Astrocyte of the spinal cord (primary cell): ENCODE data around the gene VEZT.

Experiments used
- DNase-seq: peaks from one replicate; pipeline ENCODE4 v3.0.0; 2011; ENCODE audit warnings: low read depth, low spot score
- H3K4me3 ChIP-seq: 2 replicates; pipeline ENCODE4 v1.5.1; 2011; ENCODE audit warnings: low read depth, mild to moderate bottlenecking, low read length, moderate library complexity
- in situ Hi-C: cut with HindIII; loops from 2 replicates; pipeline ENCODE4 v1.10.0; 2017; ENCODE audit warnings: low sequenced_read_pairs
- TF ChIP-seq, protein P1 (sequence below): IDR thresholded peaks from 2 replicates; pipeline ENCODE4 v1.5.1; 2012; ENCODE audit warnings: low read depth, mild to moderate bottlenecking, low read length, inconsistent platforms

The VEZT gene

DNA sequence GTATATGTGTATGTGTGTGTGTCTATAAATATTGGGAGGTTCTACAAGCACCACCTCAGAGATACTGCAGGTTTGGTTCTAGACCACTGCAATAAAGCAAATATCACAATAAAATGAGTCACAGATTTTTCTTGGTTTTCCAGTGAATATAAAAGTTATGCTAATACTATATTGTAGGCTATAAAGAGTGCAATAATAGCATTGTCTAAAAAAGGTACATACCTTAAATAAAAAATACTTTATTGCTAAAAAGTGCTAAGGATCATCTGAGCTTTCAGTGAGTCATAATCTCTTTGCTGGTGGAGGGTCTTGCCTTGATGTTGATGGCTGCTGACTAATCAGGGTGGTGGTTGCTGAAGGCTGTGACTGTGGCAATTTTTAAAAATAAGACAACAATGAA lies 111.1 kb downstream of the VEZT start:
- TF ChIP-seq, protein P1, sequence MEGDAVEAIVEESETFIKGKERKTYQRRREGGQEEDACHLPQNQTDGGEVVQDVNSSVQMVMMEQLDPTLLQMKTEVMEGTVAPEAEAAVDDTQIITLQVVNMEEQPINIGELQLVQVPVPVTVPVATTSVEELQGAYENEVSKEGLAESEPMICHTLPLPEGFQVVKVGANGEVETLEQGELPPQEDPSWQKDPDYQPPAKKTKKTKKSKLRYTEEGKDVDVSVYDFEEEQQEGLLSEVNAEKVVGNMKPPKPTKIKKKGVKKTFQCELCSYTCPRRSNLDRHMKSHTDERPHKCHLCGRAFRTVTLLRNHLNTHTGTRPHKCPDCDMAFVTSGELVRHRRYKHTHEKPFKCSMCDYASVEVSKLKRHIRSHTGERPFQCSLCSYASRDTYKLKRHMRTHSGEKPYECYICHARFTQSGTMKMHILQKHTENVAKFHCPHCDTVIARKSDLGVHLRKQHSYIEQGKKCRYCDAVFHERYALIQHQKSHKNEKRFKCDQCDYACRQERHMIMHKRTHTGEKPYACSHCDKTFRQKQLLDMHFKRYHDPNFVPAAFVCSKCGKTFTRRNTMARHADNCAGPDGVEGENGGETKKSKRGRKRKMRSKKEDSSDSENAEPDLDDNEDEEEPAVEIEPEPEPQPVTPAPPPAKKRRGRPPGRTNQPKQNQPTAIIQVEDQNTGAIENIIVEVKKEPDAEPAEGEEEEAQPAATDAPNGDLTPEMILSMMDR, result no peak
- no peak for DNase-seq
- in situ Hi-C loops, result no loop called here

DNA sequence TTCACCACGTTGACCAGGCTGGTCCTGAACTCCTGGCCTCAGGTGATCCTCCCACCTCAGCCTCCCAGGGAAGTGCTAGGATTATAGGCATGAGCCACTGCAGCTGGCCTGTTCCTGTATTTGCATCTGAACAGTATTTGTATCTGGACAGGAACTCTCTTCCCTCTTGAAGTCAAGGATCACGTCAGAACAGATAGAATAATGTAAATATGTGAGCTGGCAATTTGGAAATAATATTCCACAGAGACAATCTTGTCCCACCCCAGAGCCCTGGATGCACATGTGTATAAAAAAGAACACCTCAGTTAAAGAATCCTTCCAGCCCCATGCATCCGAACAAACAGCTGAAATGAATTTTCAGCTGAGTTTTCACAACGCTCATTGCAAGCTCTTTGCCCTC lies 118.3 kb downstream of the VEZT start:
- in situ Hi-C loops, result no loop called here
- TF ChIP-seq, protein P1, result no peak
- no peak for DNase-seq
- no peak overlapping the region for H3K4me3 ChIP-seq

More for the DNA sequence above, 111.1 kb downstream of the VEZT start:
- H3K4me3 ChIP-seq, result no peak overlapping the region

DNA sequence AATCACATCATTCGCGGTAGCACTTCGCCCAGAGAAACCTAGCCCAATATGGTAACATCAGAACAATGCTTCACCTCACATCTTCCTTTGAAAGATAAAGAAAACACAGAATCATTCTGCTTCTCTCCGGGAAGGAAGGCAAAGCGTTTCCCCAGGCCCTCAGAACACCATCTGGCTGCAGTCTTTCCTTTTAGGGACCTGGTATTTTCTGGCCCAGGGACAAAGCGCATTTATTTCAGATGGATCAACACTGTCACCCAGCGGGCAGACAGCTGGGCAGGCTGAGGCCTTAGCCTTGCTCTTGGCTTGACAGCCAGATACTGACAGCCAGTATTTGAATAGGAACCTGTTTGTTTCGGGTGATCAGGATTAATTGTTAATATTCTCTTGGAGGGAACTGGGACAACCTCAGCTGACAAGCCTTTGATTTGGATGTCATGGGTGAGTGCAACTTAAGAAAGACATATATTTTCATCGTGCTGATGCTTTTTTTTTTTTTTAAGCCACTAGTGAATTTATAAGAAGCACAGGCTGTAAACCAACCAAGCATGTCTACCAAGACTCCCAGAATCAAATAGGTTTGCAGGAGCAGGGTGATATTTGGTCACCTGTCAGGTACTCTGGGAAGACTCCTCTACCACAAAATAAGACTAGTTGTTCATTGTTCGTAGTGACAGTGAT lies 118.9 kb downstream of the VEZT start:
- TF ChIP-seq, protein P1, result peak; percentile 98
- in situ Hi-C loops, result no loop called here
- H3K4me3 ChIP-seq, result no peak overlapping the region
- DNase-seq, result peak; percentile 89

DNA sequence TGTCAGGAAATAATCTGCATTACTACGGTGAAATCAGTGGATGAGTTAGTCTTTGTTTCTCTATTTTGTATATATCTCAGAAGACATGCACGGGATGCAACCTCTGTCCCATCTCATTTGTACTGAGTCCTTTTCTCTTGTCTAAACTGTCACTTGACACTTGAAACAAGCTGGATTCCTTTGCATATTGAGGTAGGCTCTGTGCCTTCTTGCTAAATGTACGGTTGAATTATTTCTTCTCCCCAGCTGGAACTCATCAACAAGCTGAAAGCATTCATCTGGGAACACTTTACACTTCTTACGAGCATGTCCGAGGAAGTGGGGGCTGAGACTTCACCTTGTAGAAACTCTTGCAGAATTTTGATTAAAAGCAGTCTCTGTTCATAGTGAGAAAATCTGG lies 119.5 kb downstream of the VEZT start:
- in situ Hi-C loops, result no loop called here
- no peak for DNase-seq
- TF ChIP-seq, protein P1, result no peak
- H3K4me3 ChIP-seq, result no peak overlapping the region

DNA sequence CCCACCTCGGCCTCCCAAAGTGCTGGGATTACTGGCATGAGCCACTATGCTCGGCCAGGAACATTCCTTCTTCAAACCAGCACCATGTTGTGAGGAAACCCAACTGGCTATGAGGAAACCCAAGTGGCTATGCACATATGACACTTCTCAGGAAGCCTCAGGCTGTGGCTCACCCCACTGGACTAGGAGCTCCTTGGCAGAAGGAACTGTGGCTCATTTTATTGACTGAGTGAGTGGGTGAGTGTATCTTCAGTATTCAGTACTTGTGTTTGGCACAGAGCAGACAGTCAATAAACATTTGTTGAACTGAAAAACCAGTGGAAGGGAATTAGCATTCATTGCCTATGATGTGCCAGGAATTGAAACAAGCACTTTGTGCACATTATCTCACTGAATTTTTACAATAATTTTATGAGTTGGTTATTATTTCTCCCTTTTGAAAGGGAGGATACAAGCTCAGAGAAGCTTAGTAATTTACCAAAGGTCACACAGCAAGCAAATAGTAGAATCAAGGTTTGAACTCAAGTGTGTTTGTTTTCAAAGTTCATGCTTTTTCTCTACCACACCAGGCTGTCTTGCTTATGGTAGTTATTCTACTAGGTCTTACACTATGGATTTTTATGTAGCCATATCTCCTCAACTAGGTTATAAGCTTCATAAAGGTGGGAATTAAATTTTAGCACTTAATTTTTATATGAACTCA lies 121.6 kb downstream of the VEZT start:
- in situ Hi-C loops, result no loop called here
- TF ChIP-seq, protein P1, result no peak
- no peak overlapping the region for H3K4me3 ChIP-seq
- DNase-seq, result no peak

DNA sequence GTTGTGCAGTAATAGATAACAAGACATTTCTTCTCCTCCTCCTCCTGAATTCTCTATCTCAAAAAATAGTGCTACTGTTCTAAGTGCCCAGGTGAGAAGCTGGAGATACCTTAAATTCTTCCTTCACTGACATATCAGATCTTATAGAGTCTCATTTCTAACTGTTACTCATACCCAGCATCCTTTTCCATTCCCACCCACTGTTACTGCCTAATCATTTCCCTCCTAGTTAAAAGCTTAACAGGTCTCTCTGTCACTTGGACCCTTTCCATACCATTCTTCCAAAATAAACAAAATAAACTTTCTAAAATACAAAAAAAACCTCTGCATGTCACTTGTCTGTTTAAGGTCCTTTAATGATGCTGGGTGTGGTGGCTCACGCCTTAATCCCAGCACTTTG lies 124.4 kb downstream of the VEZT start:
- in situ Hi-C loops, result no loop called here
- TF ChIP-seq, protein P1, result no peak
- no peak overlapping the region for H3K4me3 ChIP-seq
- no peak for DNase-seq
